T-helper 22 cell (primary cell): Measurements from ENCODE around the gene LDB2.
"Not testable (repeated sequence)": the region's sequence is repeated elsewhere in the genome, so short reads cannot be mapped to it uniquely, and the experiment has no call there.

Source experiments
- DNase-seq: peaks from one replicate; pipeline ENCODE4 v3.0.0-alpha.2; 2020; ENCODE audit warnings: low read depth

The LDB2 gene

DNA sequence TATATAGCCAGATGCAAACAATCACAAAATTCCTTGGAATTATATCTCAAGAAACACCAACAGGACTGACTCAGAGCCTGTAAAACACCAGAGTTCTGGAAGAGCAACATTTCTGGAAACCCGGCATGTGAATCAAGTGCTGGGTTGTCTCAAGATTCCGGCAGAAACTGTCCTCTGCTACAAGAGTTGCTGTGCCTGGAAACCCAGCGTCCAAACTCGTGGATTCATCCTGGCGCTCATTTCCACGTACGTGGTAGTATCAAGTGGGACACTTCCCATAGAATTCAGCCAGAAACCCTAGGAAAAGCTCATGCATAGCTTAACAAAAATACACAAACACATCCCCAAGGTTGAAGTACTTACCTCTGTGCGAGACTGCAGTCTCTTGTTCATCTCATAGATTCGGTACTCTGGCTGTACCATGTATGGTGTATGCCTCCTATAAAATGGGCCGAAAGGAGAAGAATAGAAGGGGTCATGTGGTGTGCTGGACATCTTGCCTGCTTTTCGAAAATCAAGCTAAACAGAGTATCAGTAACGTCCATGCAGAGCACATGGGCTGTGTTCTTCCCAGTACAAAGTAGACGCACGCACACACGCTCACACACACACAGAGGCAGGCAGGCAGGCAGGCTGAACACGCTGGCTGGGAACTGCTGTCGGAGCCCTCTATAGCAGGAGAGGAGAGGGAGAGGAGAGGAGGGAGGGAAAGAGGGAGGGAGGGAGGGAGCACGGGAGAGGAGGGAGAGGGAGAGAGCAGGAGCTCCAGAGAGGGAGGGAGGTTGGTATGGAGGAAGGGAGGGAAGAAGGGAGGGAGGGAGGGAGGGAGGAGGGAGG is at the start of gene LDB2:
Gene LDB2, minus strand, starts transcription at position 655 of the 837 bp plus-strand sequence.
- no peak for DNase-seq

GRCh38 chr4:16942491-16942890 is 44.0 kb upstream of the LDB2 start:
- DNase-seq, result no peak

DNA sequence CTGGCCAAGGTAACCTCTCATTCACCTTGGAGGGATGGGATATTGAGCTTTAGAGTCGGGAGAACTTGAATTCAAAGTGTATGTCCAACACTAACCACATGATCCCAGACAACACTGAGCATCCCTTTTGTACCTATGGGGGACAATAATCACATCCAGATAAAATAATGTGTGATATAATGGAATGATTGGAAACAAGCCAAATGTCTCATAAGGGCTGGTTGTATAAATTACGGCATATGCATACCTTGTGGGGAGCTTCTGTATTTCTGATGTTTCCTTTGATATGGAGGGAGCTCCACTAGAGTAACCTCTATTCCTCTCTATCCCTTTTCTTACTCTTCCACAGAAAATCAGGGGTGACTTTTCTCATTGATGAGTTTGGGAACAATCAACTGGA is 40.7 kb upstream of the LDB2 start:
- no peak for DNase-seq

- DNase-seq, result no peak
These were observed 40.1 kb upstream of the LDB2 start for GRCh38 chr4:16938512-16939040.

GRCh38 chr4:16931339-16932305 is 33.2 kb upstream of the LDB2 start:
- DNase-seq, result no peak

DNA sequence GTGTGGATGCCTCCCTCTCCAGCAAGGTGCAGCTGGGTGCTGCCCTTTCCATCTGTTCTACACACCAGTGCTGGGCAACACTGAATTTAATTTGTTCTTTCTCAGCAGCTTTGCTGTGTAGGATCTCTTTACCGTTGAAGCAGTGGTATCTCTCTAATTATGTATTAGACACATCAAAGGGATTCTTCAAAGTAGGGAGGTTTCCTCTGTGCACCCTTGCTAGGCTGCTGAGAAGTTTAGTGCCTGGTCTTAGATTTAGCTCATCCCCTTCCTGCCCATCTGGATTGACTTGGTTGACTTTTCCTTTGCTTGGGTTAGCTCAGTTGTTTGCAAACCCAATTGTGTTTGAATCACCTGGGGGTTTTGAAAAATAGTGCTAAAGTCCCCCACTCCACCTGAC is 27.8 kb upstream of the LDB2 start:
- no peak for DNase-seq

GRCh38 chr4:16918716-16919115 is 20.3 kb upstream of the LDB2 start:
- not testable (repeated sequence) for DNase-seq

GRCh38 chr4:16916719-16917337 is 18.4 kb upstream of the LDB2 start:
- DNase-seq, result peak; percentile 3

GRCh38 chr4:16916031-16916430 is 17.6 kb upstream of the LDB2 start:
- DNase-seq, result no peak

GRCh38 chr4:16914208-16914607 is 15.8 kb upstream of the LDB2 start:
- DNase-seq, result no peak

GRCh38 chr4:16912896-16913295 is 14.5 kb upstream of the LDB2 start:
- no peak for DNase-seq

GRCh38 chr4:16909281-16909680 is 10.8 kb upstream of the LDB2 start:
- no peak for DNase-seq

GRCh38 chr4:16908377-16909021 is 10.1 kb upstream of the LDB2 start:
- no peak for DNase-seq

- DNase-seq, result no peak
These were observed 1.9 kb upstream of the LDB2 start for GRCh38 chr4:16900325-16900724.

- no peak for DNase-seq
These were observed 1.3 kb downstream of the LDB2 start for GRCh38 chr4:16896881-16897750.

GRCh38 chr4:16894406-16894805 is 4.0 kb downstream of the LDB2 start:
- no peak for DNase-seq

- no peak for DNase-seq
These were observed 5.2 kb downstream of the LDB2 start for GRCh38 chr4:16893141-16893651.

- DNase-seq, result no peak
These were observed 7.8 kb downstream of the LDB2 start for GRCh38 chr4:16890651-16891050.

GRCh38 chr4:16889945-16890344 is 8.5 kb downstream of the LDB2 start:
- no peak for DNase-seq

DNA sequence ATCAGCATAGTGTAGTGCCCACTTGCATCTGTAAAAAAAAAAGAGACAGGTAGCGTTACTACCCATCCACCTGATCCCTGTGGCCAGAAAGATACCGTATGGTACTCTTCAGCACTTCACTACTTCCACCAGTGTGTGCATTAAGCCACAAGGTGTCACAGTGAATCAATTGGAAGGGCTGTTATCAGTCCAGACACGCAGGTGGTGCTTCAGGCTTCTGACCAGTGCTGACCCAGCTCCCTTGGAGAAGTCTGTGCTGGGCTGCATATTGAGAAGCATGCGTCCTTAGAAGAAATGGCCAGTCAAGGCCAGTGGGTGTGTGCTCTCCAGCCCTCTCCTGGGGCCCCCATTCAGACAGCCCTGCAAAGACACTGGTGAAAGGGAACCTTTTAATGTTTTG is 10.6 kb downstream of the LDB2 start:
- no peak for DNase-seq
